ENCODE data around the gene TMEM151B. TPM values are rescaled to one million over a fixed set of nuclear protein-coding genes. Genes with fewer than 3 reads are reported as not detected.

The TMEM151B gene
- total and polyA plus RNA-seq, 9 of the 15 experiments (the other 6 are each of a cell fraction or from before 2014, with no cell fraction given) = not detected

DNA sequence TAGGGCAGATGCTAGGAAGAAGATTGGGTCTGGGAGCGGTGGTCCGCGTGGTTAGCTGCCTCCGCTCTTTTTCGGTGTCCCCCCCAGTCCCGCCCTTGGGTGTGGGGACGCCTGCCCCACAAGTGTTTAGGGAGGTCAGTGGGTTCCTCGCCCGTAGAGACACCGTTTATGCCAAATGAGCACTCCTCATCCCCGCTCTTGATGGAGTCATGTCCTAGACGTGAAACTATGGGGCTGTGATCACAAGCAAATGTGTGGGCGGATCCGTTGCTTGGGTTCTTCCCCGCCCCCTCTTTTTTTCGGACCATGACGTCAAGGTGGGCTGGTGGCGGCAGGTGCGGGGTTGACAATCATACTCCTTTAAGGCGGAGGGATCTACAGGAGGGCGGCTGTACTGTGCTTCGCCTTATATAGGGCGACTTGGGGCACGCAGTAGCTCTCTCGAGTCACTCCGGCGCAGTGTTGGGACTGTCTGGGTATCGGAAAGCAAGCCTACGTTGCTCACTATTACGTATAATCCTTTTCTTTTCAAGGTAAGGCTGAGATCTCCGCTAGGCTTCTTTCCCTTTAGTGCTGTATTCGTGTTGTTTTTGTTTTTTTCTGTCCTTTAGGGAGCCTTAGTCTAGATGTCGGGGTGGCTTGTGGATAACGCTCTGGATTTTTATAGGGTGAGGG lies 23.4 kb upstream of the TMEM151B start, which contains the start of gene HSP90AB1 (continued):
- TF ChIP-seq, protein P1, sequence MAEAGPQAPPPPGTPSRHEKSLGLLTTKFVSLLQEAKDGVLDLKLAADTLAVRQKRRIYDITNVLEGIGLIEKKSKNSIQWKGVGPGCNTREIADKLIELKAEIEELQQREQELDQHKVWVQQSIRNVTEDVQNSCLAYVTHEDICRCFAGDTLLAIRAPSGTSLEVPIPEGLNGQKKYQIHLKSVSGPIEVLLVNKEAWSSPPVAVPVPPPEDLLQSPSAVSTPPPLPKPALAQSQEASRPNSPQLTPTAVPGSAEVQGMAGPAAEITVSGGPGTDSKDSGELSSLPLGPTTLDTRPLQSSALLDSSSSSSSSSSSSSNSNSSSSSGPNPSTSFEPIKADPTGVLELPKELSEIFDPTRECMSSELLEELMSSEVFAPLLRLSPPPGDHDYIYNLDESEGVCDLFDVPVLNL (CRISPR knock-in tag; IDR thresholded peaks at IDR 0.05; ENCODE audit: low read depth) = peak; percentile 55; the same call in 1 of the 2 replicates
- TF ChIP-seq, protein P2, sequence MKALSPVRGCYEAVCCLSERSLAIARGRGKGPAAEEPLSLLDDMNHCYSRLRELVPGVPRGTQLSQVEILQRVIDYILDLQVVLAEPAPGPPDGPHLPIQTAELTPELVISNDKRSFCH (CRISPR knock-in tag; IDR thresholded peaks at IDR 0.05) = no peak
- TF ChIP-seq, protein P2 (tag; IDR thresholded peaks at IDR 0.05) = peak; percentile 72; the same call in 1 of the 2 replicates
- TF ChIP-seq, protein P3, sequence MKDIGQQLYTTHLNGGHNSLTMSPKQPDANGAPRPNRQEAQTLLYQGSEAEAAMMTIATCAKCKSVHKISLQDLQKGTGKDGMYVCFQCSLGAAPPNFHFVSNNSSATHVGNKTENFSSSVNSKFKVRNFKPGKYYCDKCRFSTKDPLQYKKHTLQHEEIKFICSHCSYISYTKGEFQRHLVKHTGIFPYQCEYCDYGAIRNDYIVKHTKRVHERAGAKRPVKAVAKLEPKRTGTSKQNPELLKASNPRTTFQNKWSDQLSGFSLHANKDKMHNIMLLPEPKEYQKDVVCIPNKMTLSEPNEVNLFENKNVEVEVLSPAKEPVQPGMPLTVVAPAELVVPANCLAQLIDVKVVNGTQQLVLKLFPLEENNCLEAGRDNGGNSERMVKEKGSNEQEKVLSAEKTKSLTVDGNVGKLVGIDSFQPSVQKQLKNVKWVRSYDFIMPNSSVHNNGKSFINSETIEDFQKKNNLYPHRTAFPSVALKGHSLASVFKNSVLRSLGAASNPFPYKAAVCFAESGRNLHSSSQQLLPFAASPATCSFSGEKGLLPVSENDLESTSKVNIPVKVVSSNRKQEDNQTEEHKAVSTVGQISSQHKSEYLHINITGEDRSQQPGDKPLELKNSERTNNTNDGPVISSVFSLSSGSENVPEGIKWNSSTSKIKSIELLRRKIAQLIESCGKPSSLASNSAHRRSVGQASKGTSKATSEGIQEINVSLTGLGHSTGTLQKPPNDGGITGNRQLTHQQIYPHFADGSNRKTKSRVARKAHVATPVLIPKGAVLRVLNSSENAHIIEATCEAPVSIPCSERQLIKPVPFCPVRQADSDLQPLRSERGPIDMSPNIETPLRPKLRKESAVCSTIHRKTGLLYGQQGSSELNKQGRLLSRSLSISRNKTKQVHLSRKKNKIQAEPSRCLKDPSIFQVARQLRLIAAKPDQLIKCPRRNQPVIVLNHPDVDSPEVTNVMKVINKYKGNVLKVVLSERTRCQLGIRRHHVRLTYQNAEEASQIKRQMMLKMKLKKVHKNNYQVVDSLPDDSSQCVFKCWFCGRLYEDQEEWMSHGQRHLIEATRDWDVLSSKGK (CRISPR knock-in tag; IDR thresholded peaks at IDR 0.05) = no peak
- TF ChIP-seq COPS2 (conservative IDR thresholded peaks at IDR 0.05) (no peak), CHD1 (IDR thresholded peaks at IDR 0.05; ENCODE audit: low read length) (peak; percentile 98), RAD21 (CRISPR knock-in tag; conservative IDR thresholded peaks at IDR 0.05 in 1 of 2, IDR thresholded peaks at IDR 0.05 in 1 of 2) (no peak), ZSCAN29 (IDR thresholded peaks at IDR 0.05) (no peak; the same call in 1 of the 2 replicates), ILK (tag; IDR thresholded peaks at IDR 0.05; ENCODE audit: borderline replicate concordance, low read depth) (no peak), IRF2 (CRISPR knock-in tag; IDR thresholded peaks at IDR 0.05) (no peak), ZNF133 (CRISPR knock-in tag; IDR thresholded peaks at IDR 0.05) (no peak), SMAD2 (IDR thresholded peaks at IDR 0.05; ENCODE audit: low read depth, low read length) (no peak), ZNF12 (CRISPR knock-in tag; IDR thresholded peaks at IDR 0.05) (no peak), CBX3 (IDR thresholded peaks at IDR 0.05; ENCODE audit: borderline replicate concordance in 1 of 2, low read length in 2 of 2) (peak in 1 of 2 experiments; percentile 87; a peak in 2 of 3 replicates), ZNF175 (CRISPR knock-in tag; IDR thresholded peaks at IDR 0.05; ENCODE audit: low read depth) (no peak), HIVEP1 (CRISPR knock-in tag; IDR thresholded peaks at IDR 0.05) (no peak), TCFL5 (CRISPR knock-in tag; conservative IDR thresholded peaks at IDR 0.05) (no peak), ZNF316 (IDR thresholded peaks at IDR 0.05) (no peak), POU5F1 (IDR thresholded peaks at IDR 0.05; ENCODE audit: borderline replicate concordance, low read depth, low read length, partially characterized antibody) (no peak), KAT8 (IDR thresholded peaks at IDR 0.05; ENCODE audit: low read depth) (no peak), LEF1 (IDR thresholded peaks at IDR 0.05) (peak; percentile 78)
- TF ChIP-seq, protein P4, sequence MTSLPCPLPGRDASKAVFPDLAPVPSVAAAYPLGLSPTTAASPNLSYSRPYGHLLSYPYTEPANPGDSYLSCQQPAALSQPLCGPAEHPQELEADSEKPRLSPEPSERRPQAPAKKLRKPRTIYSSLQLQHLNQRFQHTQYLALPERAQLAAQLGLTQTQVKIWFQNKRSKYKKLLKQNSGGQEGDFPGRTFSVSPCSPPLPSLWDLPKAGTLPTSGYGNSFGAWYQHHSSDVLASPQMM (CRISPR knock-in tag; IDR thresholded peaks at IDR 0.05) = no peak
- TF ChIP-seq, protein P5, sequence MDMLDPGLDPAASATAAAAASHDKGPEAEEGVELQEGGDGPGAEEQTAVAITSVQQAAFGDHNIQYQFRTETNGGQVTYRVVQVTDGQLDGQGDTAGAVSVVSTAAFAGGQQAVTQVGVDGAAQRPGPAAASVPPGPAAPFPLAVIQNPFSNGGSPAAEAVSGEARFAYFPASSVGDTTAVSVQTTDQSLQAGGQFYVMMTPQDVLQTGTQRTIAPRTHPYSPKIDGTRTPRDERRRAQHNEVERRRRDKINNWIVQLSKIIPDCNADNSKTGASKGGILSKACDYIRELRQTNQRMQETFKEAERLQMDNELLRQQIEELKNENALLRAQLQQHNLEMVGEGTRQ (CRISPR knock-in tag; IDR thresholded peaks at IDR 0.05) = no peak

Data from K562 (cell line).